GM23338 (cell line): ENCODE data around the gene HEXD. TPM values are rescaled to one million over a fixed set of nuclear protein-coding genes. Genes with fewer than 3 reads are reported as not detected.
"Not testable (repeated sequence)": the region's sequence is repeated elsewhere in the genome, so short reads cannot be mapped to it uniquely, and the experiment has no call there.

Experiments used
- ATAC-seq: fragments of 200-7000 bp; cut with Tn5 transposase; 3 replicates; pipeline ENCODE4 v1.9.1; 2020
- DNase-seq: peaks from one replicate; pipeline ENCODE4 v3.0.0-alpha.2; 2015; ENCODE audit warnings: low spot score
- H2AFZ ChIP-seq: fragments of 200-600 bp; sonication (generic); 2 replicates; pipeline ENCODE4 v1.8.0; 2016; ENCODE audit warnings: antibody characterized with exemption, mild to moderate bottlenecking, moderate library complexity
- H3F3A ChIP-seq: fragments of 200-600 bp; sonication (generic); replicated peaks from 2 replicates; pipeline ENCODE4 v1.8.0; 2017; ENCODE audit warnings: antibody characterized with exemption, mixed run types, low read depth
- H3K27ac ChIP-seq: fragments of 200-600 bp; sonication (generic); 2 replicates; pipeline ENCODE4 v1.6.1; 2016; ENCODE audit warnings: low read depth
- H3K27me3 ChIP-seq: fragments of 200-600 bp; sonication (generic); 2 replicates; pipeline ENCODE4 v1.8.0; 2016; ENCODE audit warnings: mild to moderate bottlenecking, mixed run types, moderate library complexity; ENCODE audit not compliant: insufficient read depth
- H3K36me3 ChIP-seq: fragments of 200-600 bp; sonication (generic); 2 replicates; pipeline ENCODE4 v1.8.0; 2016; ENCODE audit warnings: mild to moderate bottlenecking; ENCODE audit not compliant: insufficient read depth
- H3K4me1 ChIP-seq: fragments of 200-600 bp; sonication (generic); 2 replicates; pipeline ENCODE4 v1.8.0; 2016; ENCODE audit warnings: mild to moderate bottlenecking, moderate library complexity; ENCODE audit not compliant: insufficient read depth
- H3K4me2 ChIP-seq: fragments of 200-600 bp; sonication (generic); 2 replicates; pipeline ENCODE4 v1.7.1; 2017; ENCODE audit warnings: mixed run types
- H3K4me3 ChIP-seq: fragments of 200-600 bp; sonication (generic); 2 replicates; pipeline ENCODE4 v1.6.1; 2016; ENCODE audit warnings: mixed run types
- H3K79me2 ChIP-seq: fragments of 200-600 bp; sonication (generic); replicated peaks from 2 replicates; pipeline ENCODE4 v1.8.0; 2017; ENCODE audit warnings: mild to moderate bottlenecking; ENCODE audit not compliant: insufficient read depth
- H3K9me2 ChIP-seq: fragments of 200-600 bp; sonication (generic); 2 replicates; pipeline ENCODE4 v1.8.0; 2017; ENCODE audit not compliant: insufficient read depth
- H4K20me1 ChIP-seq: fragments of 200-600 bp; sonication (generic); replicated peaks from 2 replicates; pipeline ENCODE4 v1.8.0; 2017; ENCODE audit warnings: mild to moderate bottlenecking; ENCODE audit not compliant: insufficient read depth
- H3K27ac Mint-ChIP-seq: 2 replicates; pipeline ENCODE4 v1.8.0; 2020; ENCODE audit warnings: inconsistent platforms, mild to moderate bottlenecking, moderate library complexity, mixed read lengths
- H3K27me3 Mint-ChIP-seq: 3 replicates; pipeline ENCODE4 v1.8.0; 2022; ENCODE audit warnings: low read depth, mild to moderate bottlenecking, moderate library complexity, mixed read lengths, inconsistent platforms; ENCODE audit not compliant: insufficient read depth, poor library complexity
- H3K36me3 Mint-ChIP-seq: 3 replicates; pipeline ENCODE4 v1.8.0; 2021; ENCODE audit warnings: low read depth, mild to moderate bottlenecking, inconsistent platforms, moderate library complexity, mixed read lengths
- H3K4me1 Mint-ChIP-seq: 3 replicates; pipeline ENCODE4 v1.8.0; 2020; ENCODE audit warnings: mild to moderate bottlenecking, inconsistent platforms, mixed read lengths
- H3K4me3 Mint-ChIP-seq: 3 replicates; pipeline ENCODE4 v1.8.0; 2021; ENCODE audit warnings: moderate library complexity, mild to moderate bottlenecking, inconsistent platforms, mixed read lengths
- H3K9me3 Mint-ChIP-seq: 3 replicates; pipeline ENCODE4 v1.8.0; 2020; ENCODE audit warnings: moderate library complexity, mild to moderate bottlenecking, inconsistent platforms, mixed read lengths
- EZH2 ChIP-seq: fragments of 200-600 bp; sonication (generic); IDR thresholded peaks from one replicate; pipeline ENCODE4 v1.8.0; 2017; ENCODE audit warnings: antibody characterized with exemption, mild to moderate bottlenecking, low read depth; ENCODE audit not compliant: unreplicated experiment
- REST ChIP-seq: IDR thresholded peaks from one replicate; pipeline ENCODE4 v1.6.1; 2018; ENCODE audit warnings: antibody characterized with exemption; ENCODE audit not compliant: unreplicated experiment
- ZNF114 ChIP-seq: fragments of 250-450 bp; sonication (Bioruptor Pico); IDR thresholded peaks from 2 replicates; pipeline ENCODE4 v1.5.0; 2020; ENCODE audit warnings: mild to moderate bottlenecking, moderate library complexity
- ZNF331 ChIP-seq: fragments of 250-450 bp; sonication (Bioruptor Pico); IDR thresholded peaks from 2 replicates; pipeline ENCODE4 v1.5.0; 2020; ENCODE audit warnings: low read depth, mild to moderate bottlenecking, moderate library complexity
- polyA plus RNA-seq: library from polyadenylated mRNA; unstranded; fragments of >200 nt; fragmentation: Nextera tagmentation; extraction: Ambion mirVana; gene quantifications from 2 replicates; pipeline ENCODE4 v1.2.1, GENCODE V29; 2016
- total RNA-seq: library from RNA; depleted of rRNA; stranded (reverse); fragments of >200 nt; shearing (Covaris generic); gene quantifications from 2 replicates; pipeline ENCODE4 v1.2.3, GENCODE V29; 2014
- TF ChIP-seq, protein P1 (sequence below): fragments of 250-450 bp; sonication (Bioruptor Pico); IDR thresholded peaks from 2 replicates; pipeline ENCODE4 v1.5.0; 2020; ENCODE audit warnings: mild to moderate bottlenecking, moderate library complexity

The HEXD gene
- total and polyA plus RNA-seq, 2 experiments from 2014 or later = 11.9 to 31.1 TPM

DNA sequence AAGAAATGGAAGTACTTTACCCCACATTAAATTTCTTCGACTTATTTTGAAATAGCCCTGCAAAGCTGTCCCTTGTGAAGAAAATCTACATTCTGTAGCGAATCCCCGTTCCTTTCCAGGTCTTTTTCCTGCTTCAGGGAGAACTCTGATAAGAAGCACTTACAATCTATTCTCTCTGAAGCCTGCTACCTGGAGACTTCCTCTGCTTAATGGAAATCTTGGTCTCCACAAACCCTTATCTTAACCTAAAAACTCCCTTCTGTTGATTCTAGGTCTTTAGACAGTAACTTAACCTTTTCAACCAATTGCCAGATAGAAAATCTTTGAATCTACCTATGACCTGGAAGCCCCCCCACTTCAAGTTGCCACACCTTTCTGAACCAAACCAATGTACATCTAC, 34.0 kb downstream of the HEXD start (continued):
- TF ChIP-seq REST (no peak), EZH2 (no peak), ZNF331 (CRISPR knock-in tag) (no peak), ZNF114 (CRISPR knock-in tag) (no peak)
- TF ChIP-seq, protein P1, sequence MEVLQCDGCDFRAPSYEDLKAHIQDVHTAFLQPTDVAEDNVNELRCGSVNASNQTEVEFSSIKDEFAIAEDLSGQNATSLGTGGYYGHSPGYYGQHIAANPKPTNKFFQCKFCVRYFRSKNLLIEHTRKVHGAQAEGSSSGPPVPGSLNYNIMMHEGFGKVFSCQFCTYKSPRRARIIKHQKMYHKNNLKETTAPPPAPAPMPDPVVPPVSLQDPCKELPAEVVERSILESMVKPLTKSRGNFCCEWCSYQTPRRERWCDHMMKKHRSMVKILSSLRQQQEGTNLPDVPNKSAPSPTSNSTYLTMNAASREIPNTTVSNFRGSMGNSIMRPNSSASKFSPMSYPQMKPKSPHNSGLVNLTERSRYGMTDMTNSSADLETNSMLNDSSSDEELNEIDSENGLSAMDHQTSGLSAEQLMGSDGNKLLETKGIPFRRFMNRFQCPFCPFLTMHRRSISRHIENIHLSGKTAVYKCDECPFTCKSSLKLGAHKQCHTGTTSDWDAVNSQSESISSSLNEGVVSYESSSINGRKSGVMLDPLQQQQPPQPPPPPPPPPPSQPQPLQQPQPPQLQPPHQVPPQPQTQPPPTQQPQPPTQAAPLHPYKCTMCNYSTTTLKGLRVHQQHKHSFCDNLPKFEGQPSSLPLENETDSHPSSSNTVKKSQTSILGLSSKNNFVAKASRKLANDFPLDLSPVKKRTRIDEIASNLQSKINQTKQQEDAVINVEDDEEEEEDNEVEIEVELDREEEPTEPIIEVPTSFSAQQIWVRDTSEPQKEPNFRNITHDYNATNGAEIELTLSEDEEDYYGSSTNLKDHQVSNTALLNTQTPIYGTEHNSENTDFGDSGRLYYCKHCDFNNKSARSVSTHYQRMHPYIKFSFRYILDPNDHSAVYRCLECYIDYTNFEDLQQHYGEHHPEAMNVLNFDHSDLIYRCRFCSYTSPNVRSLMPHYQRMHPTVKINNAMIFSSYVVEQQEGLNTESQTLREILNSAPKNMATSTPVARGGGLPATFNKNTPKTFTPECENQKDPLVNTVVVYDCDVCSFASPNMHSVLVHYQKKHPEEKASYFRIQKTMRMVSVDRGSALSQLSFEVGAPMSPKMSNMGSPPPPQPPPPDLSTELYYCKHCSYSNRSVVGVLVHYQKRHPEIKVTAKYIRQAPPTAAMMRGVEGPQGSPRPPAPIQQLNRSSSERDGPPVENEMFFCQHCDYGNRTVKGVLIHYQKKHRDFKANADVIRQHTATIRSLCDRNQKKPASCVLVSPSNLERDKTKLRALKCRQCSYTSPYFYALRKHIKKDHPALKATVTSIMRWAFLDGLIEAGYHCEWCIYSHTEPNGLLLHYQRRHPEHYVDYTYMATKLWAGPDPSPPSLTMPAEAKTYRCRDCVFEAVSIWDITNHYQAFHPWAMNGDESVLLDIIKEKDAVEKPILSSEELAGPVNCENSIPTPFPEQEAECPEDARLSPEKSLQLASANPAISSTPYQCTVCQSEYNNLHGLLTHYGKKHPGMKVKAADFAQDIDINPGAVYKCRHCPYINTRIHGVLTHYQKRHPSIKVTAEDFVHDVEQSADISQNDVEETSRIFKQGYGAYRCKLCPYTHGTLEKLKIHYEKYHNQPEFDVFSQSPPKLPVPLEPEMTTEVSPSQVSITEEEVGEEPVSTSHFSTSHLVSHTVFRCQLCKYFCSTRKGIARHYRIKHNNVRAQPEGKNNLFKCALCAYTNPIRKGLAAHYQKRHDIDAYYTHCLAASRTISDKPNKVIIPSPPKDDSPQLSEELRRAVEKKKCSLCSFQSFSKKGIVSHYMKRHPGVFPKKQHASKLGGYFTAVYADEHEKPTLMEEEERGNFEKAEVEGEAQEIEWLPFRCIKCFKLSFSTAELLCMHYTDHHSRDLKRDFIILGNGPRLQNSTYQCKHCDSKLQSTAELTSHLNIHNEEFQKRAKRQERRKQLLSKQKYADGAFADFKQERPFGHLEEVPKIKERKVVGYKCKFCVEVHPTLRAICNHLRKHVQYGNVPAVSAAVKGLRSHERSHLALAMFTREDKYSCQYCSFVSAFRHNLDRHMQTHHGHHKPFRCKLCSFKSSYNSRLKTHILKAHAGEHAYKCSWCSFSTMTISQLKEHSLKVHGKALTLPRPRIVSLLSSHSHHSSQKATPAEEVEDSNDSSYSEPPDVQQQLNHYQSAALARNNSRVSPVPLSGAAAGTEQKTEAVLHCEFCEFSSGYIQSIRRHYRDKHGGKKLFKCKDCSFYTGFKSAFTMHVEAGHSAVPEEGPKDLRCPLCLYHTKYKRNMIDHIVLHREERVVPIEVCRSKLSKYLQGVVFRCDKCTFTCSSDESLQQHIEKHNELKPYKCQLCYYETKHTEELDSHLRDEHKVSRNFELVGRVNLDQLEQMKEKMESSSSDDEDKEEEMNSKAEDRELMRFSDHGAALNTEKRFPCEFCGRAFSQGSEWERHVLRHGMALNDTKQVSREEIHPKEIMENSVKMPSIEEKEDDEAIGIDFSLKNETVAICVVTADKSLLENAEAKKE (CRISPR knock-in tag) = no peak

- not testable (repeated sequence) for H3K27ac Mint-ChIP-seq
These were observed 35.0 kb downstream of the HEXD start for GRCh38 chr17:82453151-82453550.

GRCh38 chr17:82453706-82454105, 35.6 kb downstream of the HEXD start:
- not testable (repeated sequence) for H3K36me3 ChIP-seq, H3K79me2 ChIP-seq, H3K4me3 Mint-ChIP-seq, H4K20me1 ChIP-seq, H3K36me3 Mint-ChIP-seq, H3K9me2 ChIP-seq, DNase-seq, H2AFZ ChIP-seq, H3K4me2 ChIP-seq, H3K4me3 ChIP-seq, H3K27me3 ChIP-seq, H3K27ac Mint-ChIP-seq, H3K27ac ChIP-seq, ATAC-seq
- Histone ChIP-seq H3K4me1 (peaks cover 23% of the 10 kb centered on the region), H3F3A (peaks cover 12% of the 10 kb centered on the region; the same call in 1 of the 2 replicates)
- Mint-ChIP-seq H3K27me3 (peaks cover 13% of the 10 kb centered on the region), H3K9me3 (peaks cover 39% of the 10 kb centered on the region), H3K4me1 (peaks cover 27% of the 10 kb centered on the region)

More at GRCh38 chr17:82453151-82453550, 35.0 kb downstream of the HEXD start:
- peaks cover 11% of the 10 kb centered on the region; the same call in 1 of the 2 replicates for H3F3A ChIP-seq
- not testable (repeated sequence) for H3K36me3 Mint-ChIP-seq, H4K20me1 ChIP-seq, ATAC-seq, H3K79me2 ChIP-seq, H3K9me2 ChIP-seq, H3K4me3 Mint-ChIP-seq, H3K27me3 ChIP-seq, H3K27ac ChIP-seq, DNase-seq, H2AFZ ChIP-seq, H3K4me3 ChIP-seq, H3K36me3 ChIP-seq, H3K4me2 ChIP-seq
- peaks cover 27% of the 10 kb centered on the region for H3K4me1 Mint-ChIP-seq
- peaks cover 39% of the 10 kb centered on the region for H3K9me3 Mint-ChIP-seq
- H3K27me3 Mint-ChIP-seq = peaks cover 13% of the 10 kb centered on the region
- peaks cover 23% of the 10 kb centered on the region for H3K4me1 ChIP-seq
